ENCODE data around the gene SCARB1.

The SCARB1 gene

DNA sequence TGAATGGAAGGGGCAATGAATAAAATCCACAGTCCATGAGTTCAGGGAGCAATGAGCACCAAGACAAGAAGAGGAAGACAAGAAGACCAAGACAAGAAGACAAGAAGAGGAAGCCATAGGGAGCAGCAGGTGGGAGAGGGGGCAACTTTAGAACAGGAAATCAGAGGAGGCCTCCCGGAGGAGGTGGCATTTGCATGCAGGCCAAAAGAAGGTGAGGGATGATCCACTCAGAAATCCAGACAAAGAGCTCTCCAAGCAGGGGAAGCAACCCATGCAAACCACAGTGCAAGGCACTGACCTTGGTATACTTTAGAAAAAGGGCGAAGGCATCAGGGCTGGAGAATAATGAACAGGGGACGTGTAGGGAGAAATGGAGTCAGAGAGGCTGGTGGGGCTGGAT lies 58.6 kb downstream of the SCARB1 start:
- Histone ChIP-seq H3K4ac (ENCODE audit: low read depth, low read length) (no peak overlapping the region), H3K27me3 (ENCODE audit: insufficient read depth, low read length, poor library complexity) (no peaks in the 10 kb centered on the region), H4K8ac (ENCODE audit: low read depth, low read length) (no peak overlapping the region), H3K4me2 (ENCODE audit: low read length) (no peak overlapping the region), H3K4me3 (ENCODE audit: low read length) (no peak overlapping the region), H2BK15ac (replicated peaks; ENCODE audit: low read depth) (no peak overlapping the region), H3K36me3 (ENCODE audit: control insufficient read depth, insufficient read depth, low read length) (peaks cover 3% of the 10 kb centered on the region), H3K56ac (ENCODE audit: low read length) (no peak overlapping the region), H3K4me1 (ENCODE audit: control insufficient read depth, low read depth, low read length) (no peaks in the 10 kb centered on the region), H2BK120ac (ENCODE audit: low read depth, low read length) (no peak overlapping the region), H3K9ac (ENCODE audit: low read length) (no peak overlapping the region), H2AK5ac (ENCODE audit: low read length) (no peak overlapping the region), H4K5ac (ENCODE audit: low read length) (no peak overlapping the region), H3K23ac (ENCODE audit: low read length) (no peak overlapping the region), H3K18ac (ENCODE audit: low read length) (no peak overlapping the region), H3K79me1 (ENCODE audit: low read length) (no peaks in the 10 kb centered on the region), H3K27ac (ENCODE audit: low read depth, low read length) (no peak overlapping the region), H2BK5ac (ENCODE audit: low read length) (no peak overlapping the region), H3K79me2 (ENCODE audit: control insufficient read depth, insufficient read depth, low read length) (no peaks in the 10 kb centered on the region)
- no CpG with 5 or more reads among the region's 3 CpGs for WGBS (ENCODE audit: extremely low coverage, insufficient coverage, low lambda C conversion rate)
- no peak for DNase-seq

- Histone ChIP-seq H3K4me1 (ENCODE audit: control insufficient read depth, low read depth, low read length) (no peaks in the 10 kb centered on the region), H3K36me3 (ENCODE audit: control insufficient read depth, insufficient read depth, low read length) (peaks cover 3% of the 10 kb centered on the region), H3K27ac (ENCODE audit: low read depth, low read length) (no peak overlapping the region), H2BK15ac (replicated peaks; ENCODE audit: low read depth) (no peak overlapping the region), H3K9ac (ENCODE audit: low read length) (no peak overlapping the region), H4K5ac (ENCODE audit: low read length) (no peak overlapping the region), H4K8ac (ENCODE audit: low read depth, low read length) (no peak overlapping the region), H2BK5ac (ENCODE audit: low read length) (no peak overlapping the region), H2BK120ac (ENCODE audit: low read depth, low read length) (no peak overlapping the region), H3K56ac (ENCODE audit: low read length) (no peak overlapping the region), H3K23ac (ENCODE audit: low read length) (no peak overlapping the region), H3K4me2 (ENCODE audit: low read length) (no peak overlapping the region), H3K18ac (ENCODE audit: low read length) (no peak overlapping the region), H3K4ac (ENCODE audit: low read depth, low read length) (no peak overlapping the region), H3K27me3 (ENCODE audit: insufficient read depth, low read length, poor library complexity) (no peaks in the 10 kb centered on the region), H3K79me1 (ENCODE audit: low read length) (no peaks in the 10 kb centered on the region), H3K79me2 (ENCODE audit: control insufficient read depth, insufficient read depth, low read length) (no peaks in the 10 kb centered on the region), H3K4me3 (ENCODE audit: low read length) (no peak overlapping the region), H2AK5ac (ENCODE audit: low read length) (no peak overlapping the region)
- no CpG with 5 or more reads among the region's 9 CpGs for WGBS (ENCODE audit: extremely low coverage, insufficient coverage, low lambda C conversion rate)
- DNase-seq = peak; percentile 82
Observed at GRCh38 chr12:124804011-124804621, 59.5 kb downstream of the SCARB1 start.

DNA sequence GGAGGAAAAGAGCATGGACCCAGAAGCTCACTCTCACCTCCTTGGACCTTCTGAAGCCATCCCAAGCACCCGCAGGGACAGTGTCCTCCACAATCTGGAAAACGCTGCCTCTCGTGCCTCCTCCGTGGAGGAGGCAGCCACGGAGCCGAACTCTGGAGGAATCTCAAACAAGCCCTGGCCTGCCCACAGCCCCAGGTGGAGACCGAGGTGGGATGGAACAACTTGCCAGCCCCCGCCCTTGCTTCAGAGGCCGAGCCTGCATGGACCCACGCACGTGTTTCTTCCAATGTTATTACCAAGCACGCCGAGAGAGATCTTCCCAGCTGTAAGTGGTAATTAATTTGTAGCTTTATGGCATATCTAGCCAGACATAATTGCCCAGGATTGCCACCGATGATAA lies 61.3 kb downstream of the SCARB1 start:
- Histone ChIP-seq H4K8ac (ENCODE audit: low read depth, low read length) (no peak overlapping the region), H3K4me1 (ENCODE audit: control insufficient read depth, low read depth, low read length) (no peaks in the 10 kb centered on the region), H3K27me3 (ENCODE audit: insufficient read depth, low read length, poor library complexity) (no peaks in the 10 kb centered on the region), H2BK120ac (ENCODE audit: low read depth, low read length) (no peak overlapping the region), H2BK15ac (replicated peaks; ENCODE audit: low read depth) (no peak overlapping the region), H3K4me2 (ENCODE audit: low read length) (no peak overlapping the region), H3K18ac (ENCODE audit: low read length) (no peak overlapping the region), H2AK5ac (ENCODE audit: low read length) (no peak overlapping the region), H3K79me2 (ENCODE audit: control insufficient read depth, insufficient read depth, low read length) (no peaks in the 10 kb centered on the region), H3K56ac (ENCODE audit: low read length) (no peak overlapping the region), H3K27ac (ENCODE audit: low read depth, low read length) (no peak overlapping the region), H3K23ac (ENCODE audit: low read length) (no peak overlapping the region), H3K4me3 (ENCODE audit: low read length) (no peak overlapping the region), H2BK5ac (ENCODE audit: low read length) (no peak overlapping the region), H3K9ac (ENCODE audit: low read length) (no peak overlapping the region), H3K4ac (ENCODE audit: low read depth, low read length) (no peak overlapping the region), H4K5ac (ENCODE audit: low read length) (no peak overlapping the region), H3K79me1 (ENCODE audit: low read length) (no peaks in the 10 kb centered on the region), H3K36me3 (ENCODE audit: control insufficient read depth, insufficient read depth, low read length) (peaks cover 3% of the 10 kb centered on the region)
- no CpG with 5 or more reads among the region's 14 CpGs for WGBS (ENCODE audit: extremely low coverage, insufficient coverage, low lambda C conversion rate)
- DNase-seq = no peak

- no peak overlapping the region for H4K5ac ChIP-seq (ENCODE audit: low read length)
- H3K56ac ChIP-seq (ENCODE audit: low read length) = no peak overlapping the region
- no peaks in the 10 kb centered on the region for H3K4me1 ChIP-seq (ENCODE audit: control insufficient read depth, low read depth, low read length)
- no peak overlapping the region for H2BK120ac ChIP-seq (ENCODE audit: low read depth, low read length)
- no peaks in the 10 kb centered on the region for H3K36me3 ChIP-seq (ENCODE audit: control insufficient read depth, insufficient read depth, low read length)
- no peak overlapping the region for H3K4me3 ChIP-seq (ENCODE audit: low read length)
- H3K79me2 ChIP-seq (ENCODE audit: control insufficient read depth, insufficient read depth, low read length) = no peaks in the 10 kb centered on the region
- DNase-seq = no peak
- WGBS (ENCODE audit: extremely low coverage, insufficient coverage, low lambda C conversion rate) = no CpG with 5 or more reads among the region's 12 CpGs
- H3K27ac ChIP-seq (ENCODE audit: low read depth, low read length) = no peak overlapping the region
- no peak overlapping the region for H3K23ac ChIP-seq (ENCODE audit: low read length)
- H3K9ac ChIP-seq (ENCODE audit: low read length) = no peak overlapping the region
- H2AK5ac ChIP-seq (ENCODE audit: low read length) = no peak overlapping the region
- H3K4me2 ChIP-seq (ENCODE audit: low read length) = no peak overlapping the region
- H3K4ac ChIP-seq (ENCODE audit: low read depth, low read length) = no peak overlapping the region
- no peak overlapping the region for H2BK5ac ChIP-seq (ENCODE audit: low read length)
- no peak overlapping the region for H2BK15ac ChIP-seq (replicated peaks; ENCODE audit: low read depth)
- H4K8ac ChIP-seq (ENCODE audit: low read depth, low read length) = no peak overlapping the region
- no peaks in the 10 kb centered on the region for H3K27me3 ChIP-seq (ENCODE audit: insufficient read depth, low read length, poor library complexity)
- H3K18ac ChIP-seq (ENCODE audit: low read length) = no peak overlapping the region
- no peaks in the 10 kb centered on the region for H3K79me1 ChIP-seq (ENCODE audit: low read length)
Observed at GRCh38 chr12:124800506-124800905, 63.2 kb downstream of the SCARB1 start.

GRCh38 chr12:124797321-124797720 lies 66.3 kb downstream of the SCARB1 start:
- Histone ChIP-seq H4K8ac (ENCODE audit: low read depth, low read length) (no peak overlapping the region), H3K27me3 (ENCODE audit: insufficient read depth, low read length, poor library complexity) (no peaks in the 10 kb centered on the region)
- DNase-seq = peak; percentile 36

DNA sequence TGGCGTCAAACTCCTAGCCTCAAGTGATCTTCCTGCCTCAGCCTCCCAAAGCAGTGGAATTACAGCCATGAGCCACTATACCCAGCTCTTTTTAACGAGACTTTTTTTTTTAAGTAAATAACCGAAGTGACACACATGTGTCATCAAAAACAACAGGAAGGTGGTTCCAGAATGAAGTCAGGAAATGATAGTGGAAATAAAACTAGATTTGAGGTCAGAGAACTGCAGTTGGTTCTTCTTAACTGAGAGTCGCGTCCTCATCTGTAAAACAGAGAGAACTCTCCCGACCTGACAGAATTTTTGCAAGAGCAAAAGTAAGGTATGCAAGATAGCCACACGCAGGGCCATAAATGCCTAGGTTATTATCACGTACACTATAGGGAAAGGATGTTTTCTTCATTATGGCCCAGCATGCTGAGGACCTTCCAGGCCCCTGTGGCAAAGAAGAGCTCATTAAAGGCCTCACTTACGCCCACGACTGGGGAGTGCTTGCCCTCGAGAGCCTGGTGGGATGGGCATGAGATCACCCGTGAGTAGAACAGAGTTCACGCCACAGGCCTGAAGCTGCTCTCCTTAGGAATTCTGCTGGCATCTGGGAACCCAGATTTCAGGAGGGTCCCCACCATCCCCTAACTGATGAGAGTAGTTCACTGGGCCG lies 67.2 kb downstream of the SCARB1 start:
- H3K27ac ChIP-seq (ENCODE audit: low read depth, low read length) = no peak overlapping the region
- H2AK5ac ChIP-seq (ENCODE audit: low read length) = no peak overlapping the region
- no peak overlapping the region for H3K9ac ChIP-seq (ENCODE audit: low read length)
- H3K56ac ChIP-seq (ENCODE audit: low read length) = no peak overlapping the region
- no peak overlapping the region for H3K23ac ChIP-seq (ENCODE audit: low read length)
- H3K4ac ChIP-seq (ENCODE audit: low read depth, low read length) = no peak overlapping the region
- H2BK15ac ChIP-seq (replicated peaks; ENCODE audit: low read depth) = no peak overlapping the region
- no peaks in the 10 kb centered on the region for H3K79me2 ChIP-seq (ENCODE audit: control insufficient read depth, insufficient read depth, low read length)
- H2BK5ac ChIP-seq (ENCODE audit: low read length) = no peak overlapping the region
- H3K36me3 ChIP-seq (ENCODE audit: control insufficient read depth, insufficient read depth, low read length) = no peaks in the 10 kb centered on the region
- no peak for DNase-seq
- H3K18ac ChIP-seq (ENCODE audit: low read length) = no peak overlapping the region
- H3K4me2 ChIP-seq (ENCODE audit: low read length) = no peak overlapping the region
- H2BK120ac ChIP-seq (ENCODE audit: low read depth, low read length) = no peak overlapping the region
- no peaks in the 10 kb centered on the region for H3K4me1 ChIP-seq (ENCODE audit: control insufficient read depth, low read depth, low read length)
- no CpG with 5 or more reads among the region's 14 CpGs for WGBS (ENCODE audit: extremely low coverage, insufficient coverage, low lambda C conversion rate)
- no peaks in the 10 kb centered on the region for H3K79me1 ChIP-seq (ENCODE audit: low read length)
- H4K8ac ChIP-seq (ENCODE audit: low read depth, low read length) = no peak overlapping the region
- H3K27me3 ChIP-seq (ENCODE audit: insufficient read depth, low read length, poor library complexity) = no peaks in the 10 kb centered on the region
- no peak overlapping the region for H3K4me3 ChIP-seq (ENCODE audit: low read length)
- H4K5ac ChIP-seq (ENCODE audit: low read length) = no peak overlapping the region

More at GRCh38 chr12:124797321-124797720, 66.3 kb downstream of the SCARB1 start:
- Histone ChIP-seq H3K4me3 (ENCODE audit: low read length) (no peak overlapping the region), H3K36me3 (ENCODE audit: control insufficient read depth, insufficient read depth, low read length) (no peaks in the 10 kb centered on the region), H3K23ac (ENCODE audit: low read length) (no peak overlapping the region), H3K79me1 (ENCODE audit: low read length) (no peaks in the 10 kb centered on the region), H3K4ac (ENCODE audit: low read depth, low read length) (no peak overlapping the region), H4K5ac (ENCODE audit: low read length) (no peak overlapping the region), H2BK15ac (replicated peaks; ENCODE audit: low read depth) (no peak overlapping the region), H3K56ac (ENCODE audit: low read length) (peak overlapping the region; percentile 50), H2BK120ac (ENCODE audit: low read depth, low read length) (no peak overlapping the region), H3K4me2 (ENCODE audit: low read length) (no peak overlapping the region), H2AK5ac (ENCODE audit: low read length) (no peak overlapping the region), H3K4me1 (ENCODE audit: control insufficient read depth, low read depth, low read length) (no peaks in the 10 kb centered on the region), H3K27ac (ENCODE audit: low read depth, low read length) (no peak overlapping the region), H2BK5ac (ENCODE audit: low read length) (no peak overlapping the region), H3K79me2 (ENCODE audit: control insufficient read depth, insufficient read depth, low read length) (no peaks in the 10 kb centered on the region), H3K18ac (ENCODE audit: low read length) (peak overlapping the region; percentile 15), H3K9ac (ENCODE audit: low read length) (peak overlapping the region; percentile 17)
- WGBS (ENCODE audit: extremely low coverage, insufficient coverage, low lambda C conversion rate) = no CpG with 5 or more reads among the region's 13 CpGs

Data from mesendoderm (in vitro differentiated cells).